IMR-90 (cell line): Measurements from ENCODE around the gene PLAGL1. TPM values are rescaled to one million over a fixed set of nuclear protein-coding genes. Genes with fewer than 3 reads are reported as not detected.

ENCODE experiments used
- ATAC-seq: fragments of 200-7000 bp; cut with Tn5 transposase; 2 replicates; pipeline ENCODE4 v1.9.1; 2020; ENCODE audit warnings: low read depth, mild to moderate bottlenecking, moderate library complexity
- BruUV-seq: library from RNA; stranded (reverse); fragments of 400-500 nt; replicated peaks from 2 replicates; lab custom pipeline; 2021; lab: Mats Ljungman, UMichigan
- CTCF ChIA-PET: fragments of 300-600 bp; formaldehyde crosslinking; extraction: SDS; loops from one replicate; lab custom pipeline; 2021; ENCODE audit warnings: antibody characterized with exemption; lab: Yijun Ruan, JAX
- POLR2A ChIA-PET: fragments of 300-600 bp; sonication (Branson Sonifier 250); formaldehyde crosslinking; loops from one replicate; lab custom pipeline; 2022; ENCODE audit warnings: antibody characterized with exemption; ENCODE audit not compliant: unreplicated experiment; lab: Charles Lee
- DNase-seq: peaks from one replicate; pipeline ENCODE4 v3.0.0; 2013
- H2AFZ ChIP-seq: replicated peaks from 2 replicates; pipeline ENCODE3; 2013; ENCODE audit warnings: low read length, mild to moderate bottlenecking; ENCODE audit not compliant: poor library complexity
- H2AK5ac ChIP-seq: 2 replicates; pipeline ENCODE4 v1.6.1; 2013; ENCODE audit warnings: low read depth, low read length, inconsistent platforms
- H2AK9ac ChIP-seq: replicated peaks from 2 replicates; pipeline ENCODE3; 2013; ENCODE audit warnings: mild to moderate bottlenecking, low read depth, low read length, moderate library complexity; ENCODE audit not compliant: poor library complexity
- H2BK120ac ChIP-seq: 2 replicates; pipeline ENCODE4 v1.6.1; 2013; ENCODE audit warnings: low read depth, low read length, inconsistent platforms
- H2BK15ac ChIP-seq: 3 replicates; pipeline ENCODE4 v1.6.1; 2013; ENCODE audit warnings: low read depth, low read length, inconsistent platforms
- H2BK20ac ChIP-seq: 2 replicates; pipeline ENCODE4 v1.6.1; 2013; ENCODE audit warnings: low read depth, mild to moderate bottlenecking, inconsistent platforms, low read length, moderate library complexity
- H2BK5ac ChIP-seq: 2 replicates; pipeline ENCODE4 v1.6.1; 2013; ENCODE audit warnings: mild to moderate bottlenecking, low read depth, low read length, inconsistent platforms; ENCODE audit not compliant: poor library complexity, severe bottlenecking
- H3K14ac ChIP-seq: replicated peaks from 2 replicates; pipeline ENCODE4 v1.6.1; 2013; ENCODE audit warnings: low read depth, low read length, inconsistent platforms
- H3K18ac ChIP-seq: 2 replicates; pipeline ENCODE4 v1.6.1; 2013; ENCODE audit warnings: low read depth, low read length, control low read depth
- H3K23ac ChIP-seq: 2 replicates; pipeline ENCODE4 v1.6.1; 2013; ENCODE audit warnings: low read depth, low read length, inconsistent platforms
- H3K27ac ChIP-seq: 2 replicates; pipeline ENCODE4 v1.5.1; 2013; ENCODE audit warnings: mild to moderate bottlenecking, control low read depth, low read length; ENCODE audit not compliant: insufficient read depth
- H3K27me3 ChIP-seq: 2 replicates; pipeline ENCODE4 v1.6.1; 2013; ENCODE audit warnings: low read length; ENCODE audit not compliant: control insufficient read depth, insufficient read depth
- H3K36me3 ChIP-seq: 2 replicates; pipeline ENCODE4 v1.6.1; 2013; ENCODE audit warnings: low read length, mixed read lengths; ENCODE audit not compliant: control insufficient read depth, insufficient read depth
- H3K4ac ChIP-seq: 2 replicates; pipeline ENCODE4 v1.6.1; 2013; ENCODE audit warnings: low read depth, low read length, inconsistent platforms
- H3K4me1 ChIP-seq: 2 replicates; pipeline ENCODE4 v1.6.1; 2013; ENCODE audit warnings: low read length, mixed read lengths; ENCODE audit not compliant: control insufficient read depth, insufficient read depth
- H3K4me2 ChIP-seq: 2 replicates; pipeline ENCODE4 v1.6.1; 2013; ENCODE audit warnings: low read depth, mild to moderate bottlenecking, control low read depth, low read length, moderate library complexity
- H3K4me3 ChIP-seq: 2 replicates; pipeline ENCODE4 v1.5.1; 2013; ENCODE audit warnings: low read depth, mild to moderate bottlenecking, control low read depth, low read length, moderate library complexity; ENCODE audit not compliant: insufficient read depth
- H3K56ac ChIP-seq: 2 replicates; pipeline ENCODE4 v1.6.1; 2013; ENCODE audit warnings: low read length, inconsistent platforms; ENCODE audit not compliant: insufficient read depth; ENCODE audit errors: extremely low read depth
- H3K79me1 ChIP-seq, 2 experiments: 2 replicates each; pipeline ENCODE4 v1.6.1; 2013; ENCODE audit warnings: low read length in 2 of 2, inconsistent platforms in 1 of 2, low read depth in 1 of 2
- H3K9ac ChIP-seq: 2 replicates; pipeline ENCODE4 v1.6.1; 2013; ENCODE audit warnings: low read depth, low read length, control low read depth
- H3K9me1 ChIP-seq: 2 replicates; pipeline ENCODE4 v1.6.1; 2013; ENCODE audit warnings: low read length, inconsistent platforms; ENCODE audit not compliant: insufficient read depth
- H3K9me3 ChIP-seq: 2 replicates; pipeline ENCODE4 v1.6.1; 2013; ENCODE audit warnings: low read length; ENCODE audit not compliant: control insufficient read depth, insufficient read depth
- H4K20me1 ChIP-seq: 2 replicates; pipeline ENCODE4 v1.6.1; 2013; ENCODE audit warnings: low read length, inconsistent platforms; ENCODE audit not compliant: insufficient read depth
- H4K5ac ChIP-seq: 2 replicates; pipeline ENCODE4 v1.6.1; 2013; ENCODE audit warnings: mild to moderate bottlenecking, low read depth, low read length, control low read depth
- H4K8ac ChIP-seq, 2 experiments: 2 replicates each; pipeline ENCODE4 v1.6.1; 2013; ENCODE audit warnings: low read depth in 2 of 2, low read length in 2 of 2, control low read depth in 1 of 2, inconsistent platforms in 1 of 2
- H4K91ac ChIP-seq: 2 replicates; pipeline ENCODE4 v1.6.1; 2013; ENCODE audit warnings: low read depth, low read length, inconsistent platforms; ENCODE audit not compliant: insufficient read depth
- ELK1 ChIP-seq: fragments of 150-350 bp; IDR thresholded peaks from 2 replicates; pipeline ENCODE4 v1.6.1; 2016; ENCODE audit warnings: low read depth, mild to moderate bottlenecking, low read length, moderate library complexity, borderline replicate concordance
- MAFK ChIP-seq: IDR thresholded peaks from 2 replicates; pipeline ENCODE4 v1.6.1; 2012; ENCODE audit warnings: low read depth, low read length, improper control_type of control experiment
- MXI1 ChIP-seq: IDR thresholded peaks from 2 replicates; pipeline ENCODE4 v1.6.1; 2012; ENCODE audit warnings: low read depth, mild to moderate bottlenecking, low read length, moderate library complexity, borderline replicate concordance
- NFE2L2 ChIP-seq: fragments of 150-350 bp; IDR thresholded peaks from 2 replicates; pipeline ENCODE4 v1.6.1; 2016; ENCODE audit warnings: low read depth, mild to moderate bottlenecking, low read length
- RFX5 ChIP-seq: IDR thresholded peaks from 2 replicates; pipeline ENCODE4 v1.8.0; 2012; ENCODE audit warnings: low read depth, mild to moderate bottlenecking, low read length, moderate library complexity
- WGBS, 2 experiments: methylation state at CpG; one replicate each; pipeline versions ENCODE4 v1.1.5 to v1.1.7; 2013; ENCODE audit warnings: missing lambda C conversion rate in 2 of 2; ENCODE audit not compliant: insufficient read length in 1 of 2; ENCODE audit errors: extremely low coverage in 2 of 2; 5-methylcytosine and 5-hydroxymethylcytosine counted together
- dilution Hi-C: fragments of 300-500 bp; cut with HindIII; formaldehyde crosslinking; loops from one replicate; pipeline ENCODE4 v1.14.3; 2018; ENCODE audit warnings: low sequenced_read_pairs; ENCODE audit not compliant: unreplicated experiment
- in situ Hi-C: fragments of 300-500 bp; cut with MboI; formaldehyde crosslinking; loops from 3 replicates; pipeline ENCODE4 v1.14.3; 2019; ENCODE audit warnings: low sequenced_read_pairs, inconsistent platforms, mixed read lengths
- intact Hi-C: fragments of 100-400 bp; cut with micrococcal nuclease; formaldehyde crosslinking; loops from 2 replicates; pipeline ENCODE4 v1.10.0; 2022
- polyA plus RNA-seq, 3 experiments: library from polyadenylated mRNA; depleted of rRNA; stranded (reverse); fragments of >200 nt; gene quantifications; 2 replicates each; pipeline ENCODE4 v1.2.3, GENCODE V29; 2012; ENCODE audit warnings: low replicate concordance in 1 of 3
- total RNA-seq: library from RNA; depleted of rRNA; stranded (reverse); fragments of >200 nt; gene quantifications from 2 replicates; pipeline ENCODE4 v1.2.3, GENCODE V29; 2012

PLAGL1 gene
- total and polyA plus RNA-seq, 2 of the 4 experiments (the other 2 are of a cell fraction), result 23.3 to 73.8 TPM

DNA sequence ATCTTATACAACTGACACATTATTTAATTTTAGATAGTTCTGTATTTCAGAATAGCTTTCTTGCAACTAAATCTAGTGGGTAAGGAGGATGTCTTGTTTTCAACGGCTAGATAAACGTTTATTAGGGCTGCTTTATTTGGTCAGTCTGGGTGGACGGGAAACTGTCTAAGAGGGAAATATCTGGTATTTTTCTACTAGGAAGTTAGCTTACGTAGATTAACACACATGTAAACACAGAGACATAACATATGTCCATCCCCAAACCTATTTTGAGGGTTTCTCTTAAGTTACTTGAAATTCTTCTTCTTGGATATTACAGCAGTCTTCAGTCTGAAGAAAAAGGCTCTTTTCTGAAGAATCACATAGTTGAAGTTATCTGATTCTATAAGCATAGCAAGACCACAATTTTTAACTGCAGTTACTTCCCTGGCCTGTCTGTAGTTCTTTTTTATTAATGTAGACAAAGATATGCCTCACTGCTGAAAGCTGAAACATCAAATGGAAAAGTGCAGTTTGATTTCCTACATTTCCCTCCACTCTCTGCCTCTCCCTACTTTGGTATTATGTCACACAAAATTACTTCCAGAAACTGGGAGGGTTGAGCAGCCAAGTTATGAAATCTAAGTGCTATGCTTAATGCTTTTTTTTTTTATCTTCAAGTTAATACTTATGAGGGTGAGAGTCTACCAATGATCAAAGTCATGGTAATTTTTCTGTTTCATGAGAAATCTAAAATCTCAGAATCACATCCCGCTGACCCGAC, 37.4 kb downstream of the PLAGL1 start (continued):
- no peak for TF ChIP-seq NFE2L2

DNA sequence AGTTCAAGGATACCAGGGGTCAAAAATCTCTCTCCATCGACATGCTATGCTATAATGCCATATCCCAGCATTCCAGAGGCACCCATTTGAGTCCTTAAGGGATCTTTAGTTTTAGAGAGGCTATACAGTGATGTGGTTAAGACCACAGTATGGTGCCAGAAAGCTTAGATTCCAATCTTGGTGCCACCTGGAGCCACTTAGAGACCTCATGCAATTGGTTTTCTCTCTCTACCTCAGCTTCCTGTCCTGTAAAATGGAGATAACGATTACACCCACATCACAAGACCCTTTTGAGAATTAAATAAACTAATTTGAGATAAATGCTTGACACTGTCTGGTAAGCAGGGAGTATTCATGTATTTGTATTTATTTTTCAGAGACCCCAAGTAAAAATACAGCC, 39.0 kb downstream of the PLAGL1 start:
- WGBS, 2 experiments, result no CpG with 5 or more reads among the region's 2 CpGs
- Histone ChIP-seq H2BK120ac (no peak overlapping the region), H2BK5ac (no peak overlapping the region), H2BK20ac (no peak overlapping the region), H2AFZ (no peak overlapping the region), H3K56ac (no peak overlapping the region), H4K20me1 (peaks cover 18% of the 10 kb centered on the region; the same call in 1 of the 2 replicates), H3K4ac (no peak overlapping the region), H3K4me2 (no peak overlapping the region), H2AK5ac (no peak overlapping the region), H2AK9ac (no peak overlapping the region), H3K27ac (no peak overlapping the region), H3K36me3 (peaks cover 5% of the 10 kb centered on the region), H3K9me1 (peaks cover 6% of the 10 kb centered on the region), H3K9ac (no peak overlapping the region), H2BK15ac (no peak overlapping the region), H4K91ac (no peak overlapping the region), H3K79me1 (peaks cover 0 to 23% of the 10 kb centered on the region in 2 experiments; a peak in 2 of 4 replicates), H3K27me3 (peaks cover 4% of the 10 kb centered on the region), H3K14ac (no peak overlapping the region), H3K4me1 (peaks cover 9% of the 10 kb centered on the region), H4K5ac (no peak overlapping the region), H3K18ac (no peak overlapping the region), H3K9me3 (no peaks in the 10 kb centered on the region), H3K23ac (no peak overlapping the region), H3K4me3 (no peak overlapping the region), H4K8ac (no peak overlapping the region)
- CTCF ChIA-PET, result no interaction called here
- in situ Hi-C loops, result no loop called here
- DNase-seq (no peak), ATAC-seq (no peak)
- dilution Hi-C loops, result no loop called here
- BruUV-seq, result no TSS peak
- POLR2A ChIA-PET, result no interaction called here
- intact Hi-C loops, result no loop called here
- no peak for TF ChIP-seq ELK1
- no peak for TF ChIP-seq RFX5
- TF ChIP-seq MAFK, result no peak
- TF ChIP-seq MXI1, result no peak
